ENCODE measurements around the gene GPBP1.

Gene GPBP1

GRCh38 chr5:57211039-57211438 is 37.2 kb downstream of the GPBP1 start:
- no peak for DNase-seq (ENCODE audit: low read depth)

- peak; percentile 62 for DNase-seq (ENCODE audit: low read depth)
These were observed 41.9 kb downstream of the GPBP1 start for GRCh38 chr5:57215629-57216195.

GRCh38 chr5:57216714-57217113 is 42.9 kb downstream of the GPBP1 start:
- DNase-seq (ENCODE audit: low read depth): peak; percentile 84

- DNase-seq (ENCODE audit: low read depth): no peak
These were observed 45.5 kb downstream of the GPBP1 start for GRCh38 chr5:57219386-57219785.

GRCh38 chr5:57221049-57221568 is 47.2 kb downstream of the GPBP1 start:
- DNase-seq (ENCODE audit: low read depth): peak; percentile 48

- no peak for DNase-seq (ENCODE audit: low read depth)
These were observed 51.7 kb downstream of the GPBP1 start for GRCh38 chr5:57225553-57225952.

- no peak for DNase-seq (ENCODE audit: low read depth)
These were observed 55.5 kb downstream of the GPBP1 start for GRCh38 chr5:57229313-57229712.

- peak; percentile 56 for DNase-seq (ENCODE audit: low read depth)
These were observed 57.7 kb downstream of the GPBP1 start for GRCh38 chr5:57231607-57232006.

GRCh38 chr5:57232293-57233033 is 58.6 kb downstream of the GPBP1 start:
- no peak for DNase-seq (ENCODE audit: low read depth)

GRCh38 chr5:57243286-57244137 is 69.7 kb downstream of the GPBP1 start:
- no peak for DNase-seq (ENCODE audit: low read depth)

- no peak for DNase-seq (ENCODE audit: low read depth)
These were observed 70.5 kb downstream of the GPBP1 start for GRCh38 chr5:57244331-57244730.

GRCh38 chr5:57246426-57246825 is 72.6 kb downstream of the GPBP1 start:
- no peak for DNase-seq (ENCODE audit: low read depth)

GRCh38 chr5:57247765-57248164 is 73.9 kb downstream of the GPBP1 start:
- no peak for DNase-seq (ENCODE audit: low read depth)

- DNase-seq (ENCODE audit: low read depth): no peak
These were observed 75.5 kb downstream of the GPBP1 start for GRCh38 chr5:57249265-57249874.

- peak; percentile 11 for DNase-seq (ENCODE audit: low read depth)
These were observed 84.2 kb downstream of the GPBP1 start for GRCh38 chr5:57258052-57258451.

- no peak for DNase-seq (ENCODE audit: low read depth)
These were observed 85.1 kb downstream of the GPBP1 start for GRCh38 chr5:57258943-57259342.

GRCh38 chr5:57259704-57260103 is 85.8 kb downstream of the GPBP1 start:
- DNase-seq (ENCODE audit: low read depth): no peak

- DNase-seq (ENCODE audit: low read depth): no peak
These were observed 88.7 kb downstream of the GPBP1 start for GRCh38 chr5:57262541-57262940.

GRCh38 chr5:57267805-57268204 is 93.9 kb downstream of the GPBP1 start:
- no peak for DNase-seq (ENCODE audit: low read depth)

- no peak for DNase-seq (ENCODE audit: low read depth)
These were observed 102.5 kb downstream of the GPBP1 start for GRCh38 chr5:57276353-57276752.

GRCh38 chr5:57277085-57277484 is 103.2 kb downstream of the GPBP1 start:
- DNase-seq (ENCODE audit: low read depth): peak; percentile 29

- DNase-seq (ENCODE audit: low read depth): no peak
These were observed 107.0 kb downstream of the GPBP1 start for GRCh38 chr5:57280853-57281252.
